Measurements from ENCODE around the gene OCIAD2.

GRCh38 chr4:48904541-48905142 lies 1.9 kb downstream of the OCIAD2 start:
- TF ChIP-seq EGR1 (IDR thresholded peaks at IDR 0.05; ENCODE audit: low read depth) (no peak), CTCF (IDR thresholded peaks at IDR 0.05 in 2 of 3, conservative IDR thresholded peaks at IDR 0.05 in 1 of 3; ENCODE audit: borderline replicate concordance in 1 of 3, insufficient read depth in 1 of 3, low read depth in 2 of 3, low read length in 2 of 3) (no peak), POLR2A (IDR thresholded peaks at IDR 0.05; ENCODE audit: borderline replicate concordance, extremely low read depth, insufficient read depth, insufficient read length) (no peak), ZNF274 (IDR thresholded peaks at IDR 0.05; ENCODE audit: low read depth, low read length) (no peak), YY1 (IDR thresholded peaks at IDR 0.05; ENCODE audit: extremely low read depth, insufficient replicate concordance, low read depth, low read length) (no peak), POLR2AphosphoS5 (IDR thresholded peaks at IDR 0.05; ENCODE audit: low read depth, low read length) (no peak), MAX (IDR thresholded peaks at IDR 0.05) (no peak), JUND (IDR thresholded peaks at IDR 0.05) (no peak), REST (IDR thresholded peaks at IDR 0.05; ENCODE audit: low read depth) (no peak)
